Subcutaneous adipose tissue (tissue), 4 donors: ENCODE data around the gene CDK18. TPM values are rescaled to one million over a fixed set of nuclear protein-coding genes. Genes with fewer than 3 reads are reported as not detected.

Experiments
- small RNA-seq: library from RNA; depleted of rRNA; stranded (forward); fragments of <200 nt; gene quantifications from one replicate; pipeline ENCODE3, GENCODE V24; 2016
- total RNA-seq, 4 donors: library from RNA; depleted of rRNA; stranded (reverse); fragments of >200 nt; gene quantifications; one replicate each; pipeline ENCODE4 v1.1.0, GENCODE V29; 2016
- TF ChIP-seq, protein P1 (sequence below): fragments of 450-650 bp; IDR thresholded peaks from one replicate; pipeline ENCODE4 v1.5.1; 2016; ENCODE audit warnings: low read depth, mild to moderate bottlenecking, control low read depth, antibody characterized with exemption, moderate library complexity

The CDK18 gene
- total RNA-seq, 4 donors from 2014 or later = 1.6 to 7.8 (median 2.4) TPM

DNA sequence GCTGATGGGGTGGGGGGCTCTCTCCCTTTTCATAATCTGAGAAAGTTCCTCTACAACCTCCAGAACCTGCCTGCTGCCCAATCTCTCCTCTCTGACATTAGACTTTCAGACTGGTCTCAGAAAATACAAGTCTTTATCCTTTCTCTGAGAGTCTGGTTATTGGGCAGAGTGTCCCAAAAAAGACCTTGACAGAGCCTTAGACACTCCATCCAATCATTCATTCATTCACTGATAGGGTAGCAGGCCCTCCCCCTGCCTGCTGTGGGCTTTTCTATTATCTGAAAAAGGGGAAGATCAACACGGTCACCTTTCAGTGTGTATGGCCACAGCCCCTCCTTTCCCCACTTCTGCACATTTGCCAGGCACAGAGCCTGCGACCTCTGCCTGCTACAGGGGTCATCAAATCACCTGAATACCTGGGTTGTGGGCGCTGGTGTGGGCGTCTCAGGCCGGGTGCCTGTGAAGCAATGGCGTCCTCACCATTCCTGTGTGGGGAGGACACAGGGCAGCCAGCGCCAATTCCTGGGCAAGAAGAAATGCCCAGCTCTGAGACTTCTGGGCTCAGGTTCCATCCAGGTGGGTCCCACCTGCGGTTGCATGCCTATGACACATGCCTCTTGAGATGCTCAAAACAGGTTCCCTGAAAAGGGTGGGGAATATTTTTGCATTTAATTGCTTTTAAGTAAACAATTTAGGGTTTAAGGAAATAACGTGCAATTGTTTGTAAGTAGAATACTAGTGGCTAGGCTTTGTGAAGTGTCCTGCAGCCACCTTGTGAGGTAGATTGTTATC, 74.5 kb downstream of the CDK18 start:
- TF ChIP-seq, protein P1, sequence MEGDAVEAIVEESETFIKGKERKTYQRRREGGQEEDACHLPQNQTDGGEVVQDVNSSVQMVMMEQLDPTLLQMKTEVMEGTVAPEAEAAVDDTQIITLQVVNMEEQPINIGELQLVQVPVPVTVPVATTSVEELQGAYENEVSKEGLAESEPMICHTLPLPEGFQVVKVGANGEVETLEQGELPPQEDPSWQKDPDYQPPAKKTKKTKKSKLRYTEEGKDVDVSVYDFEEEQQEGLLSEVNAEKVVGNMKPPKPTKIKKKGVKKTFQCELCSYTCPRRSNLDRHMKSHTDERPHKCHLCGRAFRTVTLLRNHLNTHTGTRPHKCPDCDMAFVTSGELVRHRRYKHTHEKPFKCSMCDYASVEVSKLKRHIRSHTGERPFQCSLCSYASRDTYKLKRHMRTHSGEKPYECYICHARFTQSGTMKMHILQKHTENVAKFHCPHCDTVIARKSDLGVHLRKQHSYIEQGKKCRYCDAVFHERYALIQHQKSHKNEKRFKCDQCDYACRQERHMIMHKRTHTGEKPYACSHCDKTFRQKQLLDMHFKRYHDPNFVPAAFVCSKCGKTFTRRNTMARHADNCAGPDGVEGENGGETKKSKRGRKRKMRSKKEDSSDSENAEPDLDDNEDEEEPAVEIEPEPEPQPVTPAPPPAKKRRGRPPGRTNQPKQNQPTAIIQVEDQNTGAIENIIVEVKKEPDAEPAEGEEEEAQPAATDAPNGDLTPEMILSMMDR = no peak

DNA sequence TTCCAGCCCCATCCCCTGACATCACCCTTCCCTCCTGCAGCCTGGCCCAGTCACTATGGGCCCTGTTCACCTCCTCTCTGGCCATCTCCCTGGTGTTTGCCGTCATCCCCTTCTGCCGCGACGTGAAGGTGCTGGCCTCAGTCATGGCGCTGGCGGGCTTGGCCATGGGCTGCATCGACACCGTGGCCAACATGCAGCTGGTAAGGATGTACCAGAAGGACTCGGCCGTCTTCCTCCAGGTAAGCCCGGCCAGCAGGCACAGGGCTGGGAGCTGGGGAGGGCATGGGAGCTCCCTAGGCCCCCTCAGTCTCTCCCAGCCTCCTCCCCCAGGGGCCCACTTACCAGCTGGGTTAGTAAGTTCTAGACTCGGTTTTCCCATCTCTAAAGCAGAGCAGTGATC, 75.2 kb downstream of the CDK18 start:
- TF ChIP-seq, protein P1 = no peak

DNA sequence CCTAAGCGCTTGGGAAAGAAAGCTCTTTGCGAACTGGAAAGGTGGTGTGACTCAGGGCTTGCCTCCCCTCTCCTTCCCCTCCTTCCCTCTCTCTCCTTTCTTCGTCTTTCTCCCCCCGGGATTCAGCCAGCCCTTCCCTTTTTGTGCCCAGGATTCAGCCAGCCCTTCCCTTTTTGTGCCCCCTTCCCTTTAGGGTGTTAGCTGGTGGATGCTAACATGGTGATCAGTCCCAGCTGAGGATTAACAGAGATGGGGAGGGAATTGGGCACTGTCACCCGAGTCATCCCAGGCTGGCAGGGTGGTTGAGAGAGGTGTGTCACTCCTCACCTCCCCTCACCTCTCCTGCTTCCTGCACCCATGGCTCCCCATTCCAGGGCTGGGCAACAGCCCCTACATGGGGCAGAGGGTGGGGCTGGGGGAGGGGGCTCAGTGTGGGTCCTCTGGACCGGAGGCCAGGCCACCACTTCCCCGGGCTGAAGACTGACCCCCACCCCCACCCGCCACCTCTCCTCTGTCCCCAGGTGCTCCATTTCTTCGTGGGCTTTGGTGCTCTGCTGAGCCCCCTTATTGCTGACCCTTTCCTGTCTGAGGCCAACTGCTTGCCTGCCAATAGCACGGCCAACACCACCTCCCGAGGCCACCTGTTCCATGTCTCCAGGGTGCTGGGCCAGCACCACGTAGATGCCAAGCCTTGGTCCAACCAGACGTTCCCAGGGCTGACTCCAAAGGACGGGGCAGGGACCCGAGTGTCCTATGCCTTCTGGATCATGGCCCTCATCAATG, 75.9 kb downstream of the CDK18 start:
- TF ChIP-seq, protein P1 = no peak

DNA sequence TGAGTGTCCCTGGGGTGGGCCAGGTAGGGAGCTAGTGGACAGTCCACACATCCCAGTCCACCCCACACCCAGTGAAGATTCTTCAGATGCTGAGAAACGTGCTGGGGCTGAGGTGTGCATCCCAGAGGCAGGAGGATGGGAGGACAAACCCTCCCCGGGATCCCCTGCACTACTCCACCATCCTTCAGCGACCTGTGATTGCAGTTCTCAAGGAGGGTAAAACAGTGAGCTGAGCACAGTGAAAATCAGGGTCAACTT, 76.4 kb downstream of the CDK18 start:
- TF ChIP-seq, protein P1 = no peak

DNA sequence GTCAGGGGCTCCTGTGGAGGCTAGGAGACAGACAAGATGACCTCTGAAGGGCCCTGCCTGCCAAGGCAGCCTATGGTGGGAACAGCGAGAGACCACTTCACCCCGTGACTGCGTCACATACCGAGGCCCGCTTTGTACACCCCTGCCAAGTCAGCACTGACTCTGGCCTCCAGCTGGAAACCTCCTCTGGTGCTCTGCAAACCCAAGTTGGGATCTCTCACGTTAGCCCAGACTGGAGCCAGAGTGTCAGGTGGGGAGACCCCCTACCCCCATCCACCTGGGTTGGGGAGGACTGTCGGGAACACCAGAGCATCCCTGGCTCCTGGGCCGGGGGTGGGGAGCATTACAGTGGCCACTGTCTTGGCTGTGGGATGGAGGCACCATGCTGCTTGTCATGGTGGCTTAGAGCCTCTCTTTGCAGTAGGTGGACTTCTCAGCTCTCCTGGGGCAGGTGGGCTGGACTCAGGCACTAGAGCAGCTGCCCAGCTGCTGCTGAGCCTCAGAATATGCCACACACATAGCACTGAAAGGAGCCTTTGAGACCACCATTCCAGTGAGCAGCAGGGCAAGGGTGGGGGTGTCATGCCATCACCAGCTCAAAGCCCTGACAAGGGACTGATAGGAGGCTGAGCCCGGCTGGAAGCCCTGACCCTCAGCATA, 77.0 kb downstream of the CDK18 start:
- TF ChIP-seq, protein P1 = no peak

DNA sequence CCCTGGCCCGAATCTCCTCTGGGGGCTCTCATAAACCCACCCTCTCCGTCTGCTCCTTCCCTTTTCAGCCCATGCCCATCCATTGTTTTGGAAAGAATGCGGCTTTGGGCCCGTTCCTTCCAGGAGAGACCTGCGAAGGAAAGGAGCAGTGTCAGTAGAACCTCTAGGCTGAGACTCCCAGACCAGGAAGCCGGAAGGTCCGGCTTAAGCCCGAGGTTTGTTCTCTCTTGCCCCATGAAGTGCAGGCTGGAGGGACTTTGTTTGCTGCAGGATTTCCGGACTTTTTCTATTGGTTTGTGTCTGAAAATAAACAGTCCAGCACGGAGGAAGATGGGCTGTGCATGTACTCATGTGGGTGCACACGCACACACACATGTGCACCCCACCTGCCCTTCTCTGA, 77.6 kb downstream of the CDK18 start:
- TF ChIP-seq, protein P1 = no peak

Small RNA genes within 50 kb of the gene (small RNA-seq; reads per million reads assigned to genes)
- gene RNU2-19P = not detected

Other genes starting within 250 kb of the CDK18 start
- 1 to 10 TPM in 3 of 4 donors, under 1 TPM in 1; 0.16 to 1.7 (median 1.3) TPM for gene NUAK2, start 182.9 kb upstream of the CDK18 start, total RNA-seq
- not detected for gene KLHDC8A, start 147.7 kb upstream of the CDK18 start, total RNA-seq
- gene LEMD1, start 82.6 kb upstream of the CDK18 start, total RNA-seq = not detected
- gene BLACAT1, start 48.6 kb upstream of the CDK18 start, total RNA-seq = not detected
- gene ELK4, start 127.3 kb downstream of the CDK18 start, total RNA-seq = 10 to 100 TPM; 25.8 to 42.2 (median 29.6) TPM
- 1 to 10 TPM in 2 of 4 donors, under 1 TPM in 1, not detected in 1; 0.66 to 3.2 (median 1.3) TPM for gene SLC45A3, start 175.8 kb downstream of the CDK18 start, total RNA-seq
- 100 to 1,000 TPM in 1 of 4 donors, 10 to 100 TPM in 3; 60.2 to 111 (median 74.3) TPM for gene NUCKS1, start 245.5 kb downstream of the CDK18 start, total RNA-seq